Activated effector memory CD4-positive, alpha-beta T cell treated with Interleukin-2 at 50 U/mL for 16 hours (primary cell): ENCODE measurements around the gene LIX1.
A peak's percentile ranks its signal among the peaks of the same experiment; 100 is the strongest.
"Not testable (repeated sequence)": the region's sequence is repeated elsewhere in the genome, so short reads cannot be mapped to it uniquely, and the experiment has no call there.

ENCODE experiments used
- DNase-seq: peaks from one replicate; pipeline ENCODE4 v3.0.0-alpha.2; 2020

The LIX1 gene

GRCh38 chr5:97142521-97143254 lies at the start of gene LIX1:
Gene LIX1 (minus strand): TSS chr5:97142611. CDS start chr5:97142576, 35 bp downstream.
- DNase-seq = no peak

- no peak for DNase-seq
These were observed 49.5 kb upstream of the LIX1 start for GRCh38 chr5:97191893-97192292.

GRCh38 chr5:97189523-97189922 lies 47.1 kb upstream of the LIX1 start:
- not testable (repeated sequence) for DNase-seq

GRCh38 chr5:97183930-97184213 lies 41.5 kb upstream of the LIX1 start:
- no peak for DNase-seq

- DNase-seq = peak; percentile 86
These were observed 40.9 kb upstream of the LIX1 start, which contains the start of gene RIOK2 for GRCh38 chr5:97183100-97183929. Gene RIOK2 (minus strand): TSS chr5:97183247. CDS start chr5:97183191, 56 bp downstream.

GRCh38 chr5:97182571-97183099 lies 40.2 kb upstream of the LIX1 start:
- DNase-seq = no peak

- DNase-seq = no peak
These were observed 39.6 kb upstream of the LIX1 start for GRCh38 chr5:97181856-97182545.

- DNase-seq = not testable (repeated sequence)
These were observed 37.0 kb upstream of the LIX1 start for GRCh38 chr5:97179457-97179856.

- no peak for DNase-seq
These were observed 29.8 kb upstream of the LIX1 start for GRCh38 chr5:97172227-97172626.

GRCh38 chr5:97171703-97172102 lies 29.3 kb upstream of the LIX1 start:
- no peak for DNase-seq

GRCh38 chr5:97167435-97167834 lies 25.0 kb upstream of the LIX1 start:
- DNase-seq = no peak

- no peak for DNase-seq
These were observed 23.3 kb upstream of the LIX1 start for GRCh38 chr5:97165726-97166125.

GRCh38 chr5:97164846-97165245 lies 22.4 kb upstream of the LIX1 start:
- no peak for DNase-seq

GRCh38 chr5:97163790-97164285 lies 21.4 kb upstream of the LIX1 start:
- DNase-seq = no peak

- DNase-seq = no peak
These were observed 21.0 kb upstream of the LIX1 start for GRCh38 chr5:97163360-97163764.

- no peak for DNase-seq
These were observed 19.6 kb upstream of the LIX1 start for GRCh38 chr5:97162045-97162444.

- DNase-seq = no peak
These were observed 15.3 kb upstream of the LIX1 start for GRCh38 chr5:97157689-97158088.

GRCh38 chr5:97151370-97151769 lies 9.0 kb upstream of the LIX1 start:
- no peak for DNase-seq

GRCh38 chr5:97150401-97150800 lies 8.0 kb upstream of the LIX1 start:
- DNase-seq = no peak

- no peak for DNase-seq
These were observed 7.3 kb upstream of the LIX1 start for GRCh38 chr5:97149709-97150108.

- no peak for DNase-seq
These were observed 5.9 kb upstream of the LIX1 start for GRCh38 chr5:97148288-97148687.

GRCh38 chr5:97143704-97144103 lies 1.3 kb upstream of the LIX1 start:
- no peak for DNase-seq

- DNase-seq = no peak
These were observed 872 bp downstream of the LIX1 start for GRCh38 chr5:97141539-97141938.
